Dermis blood vessel endothelial cell (primary cell): Measurements from ENCODE around the gene ADRA2B. TPM values are rescaled to one million over a fixed set of nuclear protein-coding genes. Genes with fewer than 3 reads are reported as not detected.
"Not testable (repeated sequence)": the region's sequence is repeated elsewhere in the genome, so short reads cannot be mapped to it uniquely, and the experiment has no call there.

Experiments
- DNase-seq: peaks from one replicate; pipeline ENCODE4 v3.0.0; 2010
- total RNA-seq: library from RNA; depleted of rRNA; stranded (reverse); fragments of >200 nt; gene quantifications from 2 replicates; pipeline ENCODE4 v1.2.3, GENCODE V29; 2014

ADRA2B gene
- total RNA-seq, 1 donor from 2014 or later: 0.17 TPM

DNA sequence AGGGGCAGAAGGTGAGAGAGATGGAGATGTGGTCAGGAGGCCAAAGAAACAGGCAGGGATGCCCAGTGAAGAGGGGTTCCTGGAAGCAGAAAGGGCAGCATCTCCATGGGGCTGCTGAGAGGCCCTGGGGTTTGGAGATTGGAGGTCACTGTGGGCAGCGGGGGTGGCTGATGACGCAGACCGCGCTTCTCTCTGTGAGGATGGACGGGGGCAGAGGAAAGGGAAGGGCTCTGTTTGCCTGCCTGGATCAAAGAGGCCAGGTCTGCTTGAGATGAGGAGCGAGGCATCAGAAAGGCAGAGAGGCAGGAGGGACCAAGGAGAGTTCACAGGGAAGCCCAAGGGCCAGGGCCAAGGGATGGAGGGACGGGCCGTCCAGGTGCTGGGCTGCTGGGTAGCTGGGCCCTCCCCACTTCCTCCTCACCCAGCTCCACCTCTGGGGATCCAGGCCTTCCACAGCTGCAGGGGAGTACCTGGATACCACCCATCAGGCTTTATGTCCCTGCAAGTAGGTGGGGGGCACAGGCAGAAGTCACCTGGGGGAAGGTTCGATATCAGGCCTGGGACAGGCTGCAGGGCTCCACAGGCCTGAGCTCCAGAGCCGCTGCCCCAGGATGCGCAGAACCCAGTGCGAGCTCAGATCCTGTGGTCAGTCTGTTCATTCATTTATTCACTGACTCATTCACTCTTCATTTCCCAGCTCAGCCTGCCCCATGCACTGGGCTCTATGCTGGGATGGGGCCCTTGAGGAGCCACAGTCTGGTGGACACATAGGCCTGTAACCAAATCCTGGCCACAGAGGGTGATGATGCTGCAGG lies 30.6 kb downstream of the ADRA2B start:
- no peak for DNase-seq

- DNase-seq: not testable (repeated sequence)
These were observed 31.4 kb downstream of the ADRA2B start for GRCh38 chr2:96084858-96085518.

GRCh38 chr2:96083989-96084857 lies 32.1 kb downstream of the ADRA2B start:
- DNase-seq: no peak

GRCh38 chr2:96083064-96083939 lies 33.1 kb downstream of the ADRA2B start:
- no peak for DNase-seq

DNA sequence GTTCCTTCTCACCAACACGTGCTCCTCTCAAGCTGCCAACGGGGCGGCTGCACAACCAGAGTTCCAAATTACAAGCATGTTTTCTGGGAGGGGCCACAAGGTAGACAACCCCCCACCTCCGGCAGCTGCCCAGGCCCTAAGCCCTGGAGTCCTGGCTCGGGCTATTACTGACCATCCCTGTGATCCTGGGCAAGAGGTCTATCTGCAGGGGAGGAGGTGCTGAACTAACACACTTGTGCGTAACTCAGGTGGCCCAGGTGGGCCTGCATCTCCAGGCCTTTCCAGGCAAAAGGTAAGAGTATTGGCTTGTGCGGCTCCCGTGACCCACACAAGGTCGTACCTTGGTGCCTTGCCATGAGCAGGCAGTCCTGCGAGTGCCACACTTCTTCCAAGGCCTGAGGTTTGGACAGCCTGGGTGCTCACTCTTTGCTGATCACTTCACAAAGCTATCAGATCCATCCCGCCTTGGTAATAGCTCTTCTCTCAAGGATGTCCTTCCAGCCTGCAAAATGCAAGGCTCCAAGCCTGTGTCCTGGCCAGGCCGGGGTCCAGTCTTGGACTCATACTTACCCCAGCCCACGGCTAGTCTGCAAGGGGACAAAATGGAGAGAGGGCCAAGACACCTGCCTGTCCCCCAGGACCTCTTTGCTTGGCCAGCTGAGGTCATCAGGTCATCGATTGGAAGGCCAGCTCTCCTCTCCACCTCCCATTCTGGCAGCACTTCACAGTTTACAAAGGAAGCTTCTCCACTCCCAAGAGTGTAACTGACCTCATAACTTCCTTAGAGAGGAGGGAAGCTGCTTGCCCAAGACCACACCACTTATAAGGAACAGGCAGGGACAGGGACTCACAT lies 33.9 kb downstream of the ADRA2B start:
- no peak for DNase-seq

GRCh38 chr2:96081042-96081441 lies 35.3 kb downstream of the ADRA2B start:
- DNase-seq: no peak

- DNase-seq: no peak
These were observed 41.1 kb downstream of the ADRA2B start for GRCh38 chr2:96075199-96075771.

DNA sequence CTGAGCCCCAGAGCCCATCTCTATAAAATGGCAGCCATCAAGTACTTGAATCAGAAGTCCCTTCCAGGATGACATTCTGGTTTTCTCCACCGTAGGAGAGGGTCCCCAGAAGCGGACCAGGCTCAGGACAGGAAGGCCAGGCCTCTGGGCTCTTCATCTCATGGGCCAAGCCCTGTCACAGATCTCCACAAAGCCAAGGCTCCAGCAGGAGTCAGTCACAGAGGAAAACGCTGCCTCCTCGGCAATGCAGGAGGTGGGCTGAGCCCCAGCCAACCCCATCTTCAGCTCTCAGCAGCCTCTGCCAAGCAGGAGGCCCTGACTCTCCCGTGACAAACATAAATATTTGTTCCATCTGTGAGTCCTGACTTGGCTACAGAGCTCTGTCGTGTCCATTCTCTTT lies 42.2 kb downstream of the ADRA2B start:
- no peak for DNase-seq

DNA sequence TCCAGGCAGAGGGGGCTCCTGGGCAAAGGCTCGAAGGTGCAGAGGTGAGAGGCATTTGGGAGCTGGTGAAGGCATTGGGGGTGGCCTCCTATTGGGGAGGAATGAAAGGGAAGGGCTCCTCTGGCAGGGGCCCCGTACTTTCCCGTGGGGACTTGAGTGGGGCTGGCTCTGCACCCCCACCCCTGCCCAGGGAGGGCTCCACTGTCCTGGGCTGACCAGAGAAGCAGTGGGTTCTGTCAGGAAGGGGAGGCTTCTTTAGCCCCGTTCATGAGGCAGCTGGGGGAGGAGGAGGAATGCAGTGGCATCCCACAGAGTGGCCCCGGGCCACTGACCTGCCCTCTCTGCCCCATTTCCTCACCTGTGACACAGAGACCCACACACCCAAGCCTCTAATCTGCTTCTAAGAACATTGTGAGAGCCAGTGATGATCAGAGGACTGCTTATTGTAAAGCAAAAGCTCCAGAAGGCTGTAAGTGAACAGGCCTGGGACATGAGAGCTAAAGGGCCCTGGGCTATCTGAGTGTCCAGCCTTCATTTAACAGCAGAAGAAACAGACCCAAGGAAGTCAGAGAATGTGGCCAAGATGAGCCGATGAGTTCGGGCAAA lies 43.1 kb downstream of the ADRA2B start:
- DNase-seq: no peak

- DNase-seq: no peak
These were observed 43.6 kb downstream of the ADRA2B start for GRCh38 chr2:96072746-96073145.

- DNase-seq: not testable (repeated sequence)
These were observed 44.3 kb downstream of the ADRA2B start for GRCh38 chr2:96071977-96072491.

DNA sequence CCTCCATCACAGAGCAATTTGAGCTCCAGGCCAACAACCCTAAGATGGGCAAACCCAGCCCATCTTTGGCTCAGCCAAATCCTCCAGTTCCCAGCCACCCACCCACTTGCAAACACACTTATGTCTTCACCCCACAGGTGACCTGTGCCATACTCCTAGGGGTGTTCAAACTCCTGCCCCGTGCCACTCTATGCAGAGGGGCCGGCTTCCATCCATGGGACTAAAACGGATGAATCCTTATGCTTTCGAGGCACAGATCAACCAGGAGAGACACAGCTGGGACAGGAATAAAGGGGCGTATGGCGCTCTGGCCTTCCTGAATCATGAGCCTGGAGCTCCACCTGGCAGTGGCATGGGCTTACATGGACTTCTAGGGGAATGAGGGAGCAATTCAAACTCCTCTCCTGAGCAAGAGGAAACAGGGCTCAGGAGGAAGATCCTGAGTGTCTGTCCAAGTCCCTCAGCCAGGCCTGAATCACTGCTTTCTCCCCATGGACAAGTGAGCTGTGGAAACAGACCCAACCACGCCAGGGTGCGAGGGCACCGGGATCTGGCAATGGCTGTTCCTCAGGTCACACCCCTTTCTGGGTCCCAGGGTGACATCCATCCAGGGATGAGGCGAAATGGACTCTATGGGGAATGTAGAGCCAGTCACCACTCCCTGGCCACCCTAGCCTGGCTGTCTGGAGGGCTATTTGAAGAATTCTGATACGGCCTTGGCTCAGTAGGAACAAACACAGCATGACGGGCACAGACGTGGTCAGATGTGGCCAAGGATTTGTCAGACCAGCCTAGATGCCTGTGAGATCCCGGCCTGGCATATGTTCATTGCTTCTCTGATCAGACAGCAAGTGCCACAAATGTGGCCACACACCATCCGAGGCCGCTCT lies 45.0 kb downstream of the ADRA2B start:
- not testable (repeated sequence) for DNase-seq

DNA sequence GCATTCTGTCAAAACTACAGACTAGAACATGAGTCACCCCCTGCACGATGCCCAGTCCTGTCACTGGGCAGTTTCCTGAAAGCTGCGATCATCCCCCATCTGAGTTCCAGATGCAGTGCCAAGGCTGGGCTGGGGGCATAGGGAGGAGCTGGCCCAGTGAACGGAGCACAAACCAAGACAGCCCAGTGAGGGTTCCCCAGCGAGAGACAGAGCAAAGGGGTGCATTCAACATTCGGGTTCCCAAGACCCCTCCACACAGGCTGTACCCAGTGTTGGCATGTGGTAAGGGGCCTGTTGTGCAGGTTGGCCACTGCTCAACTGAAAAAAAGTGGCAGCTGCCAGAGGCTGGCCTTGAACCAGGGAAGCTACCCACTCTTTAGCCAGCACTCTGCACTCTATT lies 46.0 kb downstream of the ADRA2B start:
- DNase-seq: not testable (repeated sequence)

- not testable (repeated sequence) for DNase-seq
These were observed 46.5 kb downstream of the ADRA2B start for GRCh38 chr2:96069878-96070277.

GRCh38 chr2:96067902-96068581 lies 48.3 kb downstream of the ADRA2B start:
- DNase-seq: not testable (repeated sequence)

GRCh38 chr2:96067098-96067660 lies 49.2 kb downstream of the ADRA2B start:
- DNase-seq: not testable (repeated sequence)

- DNase-seq: not testable (repeated sequence)
These were observed 49.9 kb downstream of the ADRA2B start for GRCh38 chr2:96066511-96066910.

- not testable (repeated sequence) for DNase-seq
These were observed 50.4 kb downstream of the ADRA2B start for GRCh38 chr2:96065954-96066353.
